Measurements from ENCODE around the gene MED13L. TPM values are rescaled to one million over a fixed set of nuclear protein-coding genes. Genes with fewer than 3 reads are reported as not detected.
A peak's percentile ranks its signal among the peaks of the same experiment; 100 is the strongest.

MED13L gene
- total RNA-seq, 1 donor, result 180 TPM

- H3K4me3 ChIP-seq (ENCODE audit: low read depth, low read length), result no peak overlapping the region
- TF ChIP-seq, protein P1, sequence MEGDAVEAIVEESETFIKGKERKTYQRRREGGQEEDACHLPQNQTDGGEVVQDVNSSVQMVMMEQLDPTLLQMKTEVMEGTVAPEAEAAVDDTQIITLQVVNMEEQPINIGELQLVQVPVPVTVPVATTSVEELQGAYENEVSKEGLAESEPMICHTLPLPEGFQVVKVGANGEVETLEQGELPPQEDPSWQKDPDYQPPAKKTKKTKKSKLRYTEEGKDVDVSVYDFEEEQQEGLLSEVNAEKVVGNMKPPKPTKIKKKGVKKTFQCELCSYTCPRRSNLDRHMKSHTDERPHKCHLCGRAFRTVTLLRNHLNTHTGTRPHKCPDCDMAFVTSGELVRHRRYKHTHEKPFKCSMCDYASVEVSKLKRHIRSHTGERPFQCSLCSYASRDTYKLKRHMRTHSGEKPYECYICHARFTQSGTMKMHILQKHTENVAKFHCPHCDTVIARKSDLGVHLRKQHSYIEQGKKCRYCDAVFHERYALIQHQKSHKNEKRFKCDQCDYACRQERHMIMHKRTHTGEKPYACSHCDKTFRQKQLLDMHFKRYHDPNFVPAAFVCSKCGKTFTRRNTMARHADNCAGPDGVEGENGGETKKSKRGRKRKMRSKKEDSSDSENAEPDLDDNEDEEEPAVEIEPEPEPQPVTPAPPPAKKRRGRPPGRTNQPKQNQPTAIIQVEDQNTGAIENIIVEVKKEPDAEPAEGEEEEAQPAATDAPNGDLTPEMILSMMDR (IDR thresholded peaks at IDR 0.05; ENCODE audit: insufficient read depth, low read length), result no peak
- no peak for DNase-seq (ENCODE audit: low read depth)
These were observed 334.2 kb downstream of the MED13L start for GRCh38 chr12:115943310-115943629.

- DNase-seq (ENCODE audit: low read depth), result no peak
- H3K4me3 ChIP-seq (ENCODE audit: low read depth, low read length), result no peak overlapping the region
- TF ChIP-seq, protein P1 (IDR thresholded peaks at IDR 0.05; ENCODE audit: insufficient read depth, low read length), result no peak
These were observed 335.1 kb downstream of the MED13L start for GRCh38 chr12:115942346-115942745.

- no peak overlapping the region for H3K4me3 ChIP-seq (ENCODE audit: low read depth, low read length)
- peak; percentile 37 for DNase-seq (ENCODE audit: low read depth)
- TF ChIP-seq, protein P1 (IDR thresholded peaks at IDR 0.05; ENCODE audit: insufficient read depth, low read length), result no peak
These were observed 336.1 kb downstream of the MED13L start for GRCh38 chr12:115941362-115941761.

DNA sequence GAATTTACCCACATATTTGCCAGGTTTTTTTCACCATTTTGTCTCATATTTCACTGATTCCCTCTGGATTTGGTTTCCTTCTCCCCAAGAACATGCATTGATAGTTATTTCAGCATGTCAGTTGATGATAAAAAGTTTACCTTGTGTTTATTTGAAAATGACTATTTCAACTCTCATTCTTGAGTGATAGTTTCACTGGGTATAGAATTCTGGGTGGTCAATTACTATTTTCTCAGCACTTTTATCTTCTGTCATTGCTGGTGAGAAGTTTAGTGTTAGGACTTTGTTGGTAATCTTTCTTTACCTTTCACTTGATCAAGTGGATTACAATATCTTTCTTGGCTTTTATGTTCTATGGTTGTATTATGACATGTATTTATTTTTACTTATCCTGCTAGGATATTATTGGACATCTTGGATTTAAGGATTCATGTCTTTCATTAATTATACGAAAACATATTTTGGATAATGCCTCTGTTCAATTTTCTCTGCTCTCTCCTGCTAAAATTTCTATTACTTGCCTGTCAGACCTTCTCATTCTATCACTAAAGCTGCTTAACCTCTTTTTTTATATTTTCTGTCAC is 338.6 kb downstream of the MED13L start:
- TF ChIP-seq, protein P1 (IDR thresholded peaks at IDR 0.05; ENCODE audit: insufficient read depth, low read length), result no peak

DNA sequence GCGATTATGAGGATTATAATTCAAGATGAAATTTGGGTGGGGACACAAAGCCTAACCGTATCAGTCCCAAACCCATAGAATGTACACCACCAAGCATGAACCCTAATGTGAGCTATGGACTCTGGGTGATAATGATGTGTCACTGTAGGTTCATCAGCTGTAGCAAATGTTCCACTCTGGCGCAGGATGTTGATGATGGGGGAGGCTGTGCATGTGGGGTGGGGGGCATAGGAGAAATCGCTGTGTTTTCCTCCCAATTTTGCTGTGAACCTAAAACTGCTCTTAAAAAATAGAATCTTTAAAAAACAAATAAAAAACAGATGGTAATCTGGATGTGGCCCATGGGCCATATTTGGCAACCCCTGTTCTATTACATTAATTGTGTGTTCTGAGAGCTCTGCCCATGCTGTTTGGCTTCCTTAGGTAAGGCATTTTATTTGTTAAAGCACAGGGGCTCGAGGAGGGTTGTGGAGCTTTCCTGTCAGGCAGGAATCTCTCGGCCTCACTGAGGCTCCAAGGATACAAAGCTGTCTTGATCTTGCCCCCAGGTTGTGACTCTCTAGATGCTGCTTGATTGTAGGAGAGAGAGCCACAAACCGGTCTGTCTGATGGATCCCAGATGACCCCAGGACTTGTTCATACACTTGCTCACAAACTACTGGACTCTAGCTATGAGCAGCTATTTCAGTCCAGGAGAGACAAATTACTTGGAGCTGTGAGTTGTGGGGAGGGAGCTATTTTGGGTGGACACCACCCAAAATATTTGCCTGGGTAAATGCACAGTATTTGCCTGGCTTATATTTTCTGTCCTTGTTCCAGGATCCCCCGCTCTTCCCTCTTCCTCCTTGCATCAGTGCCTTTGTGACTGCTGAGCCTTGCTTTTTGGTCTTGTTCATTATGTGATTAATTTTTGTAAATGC is 340.2 kb downstream of the MED13L start:
- TF ChIP-seq, protein P1 (IDR thresholded peaks at IDR 0.05; ENCODE audit: insufficient read depth, low read length), result no peak
- H3K4me3 ChIP-seq (ENCODE audit: low read depth, low read length), result no peak overlapping the region
- DNase-seq (ENCODE audit: low read depth), result no peak

More for the DNA sequence above, 338.6 kb downstream of the MED13L start:
- no peak for DNase-seq (ENCODE audit: low read depth)
- H3K4me3 ChIP-seq (ENCODE audit: low read depth, low read length), result no peak overlapping the region

DNA sequence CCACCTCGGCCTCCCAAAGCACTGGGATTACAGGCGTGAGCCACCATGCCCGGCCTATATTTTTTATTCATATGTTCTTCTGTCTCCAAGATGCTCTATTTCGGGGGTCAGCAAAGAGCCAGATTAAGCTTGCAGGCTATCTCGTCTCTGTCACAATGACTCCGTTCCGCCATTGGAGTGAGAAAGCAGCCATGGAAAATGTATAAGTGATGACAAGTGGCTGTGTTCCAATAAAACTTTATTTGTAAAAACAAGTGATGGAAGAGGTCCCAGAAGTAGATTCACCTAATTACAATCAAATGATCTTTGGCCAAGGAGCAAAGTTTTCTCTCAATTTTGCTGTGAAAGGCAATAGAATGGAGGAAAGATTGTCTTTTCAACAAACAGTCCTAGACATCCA is 342.6 kb downstream of the MED13L start:
- TF ChIP-seq, protein P1 (IDR thresholded peaks at IDR 0.05; ENCODE audit: insufficient read depth, low read length), result no peak
- H3K4me3 ChIP-seq (ENCODE audit: low read depth, low read length), result no peak overlapping the region
- no peak for DNase-seq (ENCODE audit: low read depth)

Data from fibroblast of the aortic adventitia (primary cell).